Right atrium auricular region (tissue), 2 donors: ENCODE results near the gene PKP3. TPM values are rescaled to one million over a fixed set of nuclear protein-coding genes. Genes with fewer than 3 reads are reported as not detected.

ENCODE experiments used
- DNase-seq: peaks from one replicate; pipeline ENCODE4 v3.0.0-alpha.2; 2019; ENCODE audit warnings: low spot score
- H3K27ac ChIP-seq, 2 donors: fragments of 200-600 bp; sonication (generic); 1 replicate in 1 of 2; 2 replicates in 1 of 2; pipeline ENCODE4 v1.5.1; 2016 to 2019
- H3K27me3 ChIP-seq, 2 donors: fragments of 200-600 bp; sonication (generic); one replicate each; pipeline versions ENCODE4 v1.5.1 to v1.6.0; 2017 to 2019
- H3K36me3 ChIP-seq: fragments of 200-600 bp; sonication (generic); one replicate; pipeline ENCODE4 v1.5.1; 2016
- H3K4me1 ChIP-seq, 2 donors: fragments of 200-600 bp; sonication (generic); one replicate each; pipeline versions ENCODE4 v1.5.1 to v1.6.0; 2017 to 2019
- H3K4me3 ChIP-seq, 2 donors: fragments of 200-600 bp; sonication (generic); 1 replicate in 1 of 2; 2 replicates in 1 of 2; pipeline ENCODE4 v1.5.1; 2017 to 2019; ENCODE audit warnings: mild to moderate bottlenecking in 1 of 2, moderate library complexity in 1 of 2
- H3K9me3 ChIP-seq, 2 donors: fragments of 200-600 bp; sonication (generic); one replicate each; pipeline ENCODE4 v1.5.1; 2019
- CTCF ChIP-seq, 2 donors: fragments of 200-600 bp; sonication (generic); IDR thresholded peaks; one replicate each; pipeline ENCODE4 v1.5.1; 2019; ENCODE audit warnings: antibody characterized with exemption in 2 of 2
- total RNA-seq, 2 donors: library from RNA; depleted of rRNA; stranded (reverse); fragments of >200 nt; gene quantifications; one replicate each; pipeline ENCODE4 v1.1.0, GENCODE V29; 2016

The PKP3 gene
- total RNA-seq, 2 donors from 2014 or later, result 0.43 to 1.0 TPM

DNA sequence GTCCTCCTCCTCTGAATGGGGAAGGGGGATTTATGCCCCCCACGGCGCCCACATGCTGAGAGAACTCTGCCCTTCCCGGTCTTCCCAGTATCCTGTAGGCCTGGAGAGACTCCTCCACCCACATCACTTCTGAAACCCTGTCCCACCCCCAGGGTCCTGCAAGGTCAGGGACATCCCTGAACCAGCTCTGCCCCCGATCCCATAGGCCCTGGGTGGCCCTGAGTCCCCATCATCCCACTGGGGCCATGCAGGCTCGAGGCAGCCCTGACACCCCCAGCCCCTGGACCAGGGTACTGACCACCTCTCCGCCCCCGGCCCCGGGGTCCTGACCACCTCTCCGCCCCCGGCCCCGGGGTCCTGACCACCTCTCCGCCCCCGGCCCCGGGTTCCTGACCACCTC, 13.0 kb upstream of the PKP3 start:
- TF ChIP-seq CTCF (IDR thresholded peaks at IDR 0.05), result no peak
- Histone ChIP-seq H3K4me3 (no peak overlapping the region), H3K4me1 (no peaks in the 10 kb centered on the region), H3K27me3 (no peaks in the 10 kb centered on the region), H3K9me3 (peaks cover 0 to 1% of the 10 kb centered on the region in 2 donors), H3K36me3 (no peaks in the 10 kb centered on the region), H3K27ac (no peak overlapping the region)
- DNase-seq, result no peak

DNA sequence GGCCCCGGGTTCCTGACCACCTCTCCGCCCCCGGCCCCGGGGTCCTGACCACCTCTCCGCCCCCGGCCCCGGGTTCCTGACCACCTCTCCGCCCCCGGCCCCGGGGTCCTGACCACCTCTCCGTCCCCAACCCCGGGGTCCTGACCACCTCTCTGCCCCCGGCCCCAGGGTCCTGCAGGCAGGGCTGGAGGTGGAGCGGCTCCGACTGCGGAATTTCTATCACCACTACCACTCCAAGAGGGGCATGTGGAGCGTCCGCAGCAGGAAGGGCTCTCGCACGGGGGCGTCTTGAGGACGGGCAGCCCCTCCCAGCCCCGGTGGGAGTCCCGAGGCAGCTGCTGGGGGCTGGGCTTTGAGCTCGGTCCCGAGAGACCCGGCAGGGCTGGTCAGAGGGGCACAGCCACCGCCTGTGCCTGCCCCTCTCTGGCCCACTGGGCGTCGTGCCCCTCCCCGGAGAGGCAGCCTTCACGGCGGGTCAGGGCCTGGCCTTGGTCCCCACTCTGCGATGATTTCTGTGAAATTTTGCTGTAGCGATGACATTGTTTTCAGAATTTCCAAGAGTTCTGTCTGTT, 12.4 kb upstream of the PKP3 start:
- H3K27me3 ChIP-seq, result no peaks in the 10 kb centered on the region
- peaks cover 0 to 7% of the 10 kb centered on the region in 2 donors for H3K9me3 ChIP-seq
- H3K27ac ChIP-seq, result no peak overlapping the region
- DNase-seq, result no peak
- no peaks in the 10 kb centered on the region for H3K36me3 ChIP-seq
- no peaks in the 10 kb centered on the region for H3K4me1 ChIP-seq
- TF ChIP-seq CTCF (IDR thresholded peaks at IDR 0.05), result no peak
- no peak overlapping the region for H3K4me3 ChIP-seq

DNA sequence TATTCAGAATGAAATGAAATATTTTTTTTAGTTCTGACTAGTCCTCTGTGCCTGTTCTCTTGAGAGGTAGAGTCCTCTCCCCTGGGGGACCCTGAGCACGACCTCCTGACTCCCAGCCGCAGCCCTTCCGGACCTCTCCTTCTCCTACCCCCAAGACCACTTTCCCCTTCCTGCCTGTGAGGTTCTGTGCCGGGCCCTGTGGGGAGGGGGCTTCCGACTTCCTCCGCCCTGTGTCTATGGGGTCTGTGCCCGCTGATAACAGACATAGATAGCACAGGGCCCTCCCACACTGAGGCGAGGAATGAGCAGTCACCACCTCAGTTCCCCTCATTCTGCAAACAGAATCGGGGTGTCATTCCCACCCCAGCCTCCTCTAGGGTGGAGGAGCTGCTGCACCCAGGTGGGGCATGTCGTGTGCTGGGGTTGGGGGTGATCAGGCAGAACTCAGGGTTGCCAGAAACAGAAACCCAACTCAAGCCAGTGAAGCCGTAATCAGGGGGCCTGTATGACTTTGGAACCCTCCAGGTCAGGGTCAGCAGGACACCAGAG, 11.9 kb upstream of the PKP3 start:
- no peaks in the 10 kb centered on the region for H3K27me3 ChIP-seq
- no peak overlapping the region for H3K27ac ChIP-seq
- TF ChIP-seq CTCF (IDR thresholded peaks at IDR 0.05), result no peak
- no peaks in the 10 kb centered on the region for H3K4me1 ChIP-seq
- H3K36me3 ChIP-seq, result no peaks in the 10 kb centered on the region
- no peak overlapping the region for H3K4me3 ChIP-seq
- H3K9me3 ChIP-seq, result peaks cover 0 to 11% of the 10 kb centered on the region in 2 donors
- no peak for DNase-seq

DNA sequence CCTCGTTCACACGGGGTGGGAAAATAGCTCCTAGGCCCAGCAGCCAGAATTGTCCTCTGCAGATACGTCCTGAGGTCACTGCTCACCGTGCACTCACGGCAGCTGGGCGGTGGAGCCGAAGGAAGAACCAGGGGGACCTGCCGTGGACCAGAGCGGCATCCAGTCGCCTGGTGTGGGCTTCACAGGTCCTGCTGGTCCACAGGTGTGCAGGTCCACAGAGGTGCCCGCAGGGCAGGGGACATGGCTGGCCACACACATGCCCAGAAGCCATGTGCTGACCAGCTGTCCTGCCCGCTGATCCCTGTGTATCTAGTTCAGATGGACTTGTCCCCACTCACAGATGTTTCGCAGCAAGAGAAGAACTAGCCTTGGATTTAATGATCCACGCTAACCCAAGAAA, 10.6 kb upstream of the PKP3 start:
- Histone ChIP-seq H3K4me1 (no peaks in the 10 kb centered on the region), H3K4me3 (no peak overlapping the region), H3K27me3 (no peaks in the 10 kb centered on the region), H3K36me3 (no peaks in the 10 kb centered on the region), H3K27ac (no peak overlapping the region), H3K9me3 (peaks cover 0 to 11% of the 10 kb centered on the region in 2 donors)
- DNase-seq, result no peak
- TF ChIP-seq CTCF (IDR thresholded peaks at IDR 0.05), result no peak

DNA sequence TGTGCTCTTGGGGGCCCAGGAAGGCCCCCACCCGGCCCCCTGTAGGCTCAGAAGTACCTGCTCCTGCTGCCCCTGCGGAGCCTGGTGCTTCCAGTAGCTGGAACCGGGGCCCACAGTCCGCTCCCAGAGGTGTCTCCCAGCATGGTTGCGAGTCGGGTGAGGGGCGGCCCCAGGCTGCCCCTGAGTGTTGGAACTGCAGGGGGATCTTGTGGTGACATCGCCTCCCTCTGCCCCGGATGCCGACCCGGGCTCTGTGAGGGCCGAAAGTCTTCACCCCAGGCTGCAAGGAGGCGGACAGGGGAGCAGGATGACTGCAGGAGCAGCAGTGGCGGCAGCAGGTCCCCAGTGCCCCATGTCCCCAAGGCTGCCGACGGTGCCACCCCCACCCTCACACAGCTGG, 9.5 kb upstream of the PKP3 start:
- Histone ChIP-seq H3K36me3 (no peaks in the 10 kb centered on the region), H3K4me1 (no peaks in the 10 kb centered on the region), H3K9me3 (peaks cover 0 to 11% of the 10 kb centered on the region in 2 donors), H3K27me3 (no peaks in the 10 kb centered on the region), H3K4me3 (no peak overlapping the region), H3K27ac (no peak overlapping the region)
- TF ChIP-seq CTCF (IDR thresholded peaks at IDR 0.05), result no peak
- no peak for DNase-seq
